Measurements from ENCODE around the gene YY1.

DNA sequence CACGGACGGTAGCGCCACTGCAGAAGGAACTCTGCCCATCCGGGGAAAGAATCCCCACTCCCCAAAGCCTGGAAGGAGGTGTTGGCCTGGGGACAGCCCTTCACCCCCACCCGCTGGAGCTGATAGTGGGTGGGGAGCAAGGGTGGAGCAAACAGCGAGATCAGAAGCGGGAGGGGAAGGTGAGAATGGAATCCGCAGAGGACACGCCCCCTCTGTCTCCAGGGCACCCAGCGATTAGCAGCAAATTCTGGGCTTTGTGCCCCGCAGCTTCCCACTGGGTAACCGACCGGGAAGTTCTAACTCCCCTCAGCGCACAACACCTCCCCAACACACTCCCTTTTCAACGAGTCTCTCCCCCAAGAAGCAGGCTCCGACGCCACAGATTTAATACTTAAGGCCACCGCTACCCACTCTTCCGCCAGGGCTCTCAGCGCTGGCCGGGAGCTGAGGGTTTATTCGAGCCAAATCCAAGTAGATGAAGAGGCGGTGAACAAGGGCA, 65.9 kb downstream of the YY1 start:
- TF ChIP-seq, protein P1, sequence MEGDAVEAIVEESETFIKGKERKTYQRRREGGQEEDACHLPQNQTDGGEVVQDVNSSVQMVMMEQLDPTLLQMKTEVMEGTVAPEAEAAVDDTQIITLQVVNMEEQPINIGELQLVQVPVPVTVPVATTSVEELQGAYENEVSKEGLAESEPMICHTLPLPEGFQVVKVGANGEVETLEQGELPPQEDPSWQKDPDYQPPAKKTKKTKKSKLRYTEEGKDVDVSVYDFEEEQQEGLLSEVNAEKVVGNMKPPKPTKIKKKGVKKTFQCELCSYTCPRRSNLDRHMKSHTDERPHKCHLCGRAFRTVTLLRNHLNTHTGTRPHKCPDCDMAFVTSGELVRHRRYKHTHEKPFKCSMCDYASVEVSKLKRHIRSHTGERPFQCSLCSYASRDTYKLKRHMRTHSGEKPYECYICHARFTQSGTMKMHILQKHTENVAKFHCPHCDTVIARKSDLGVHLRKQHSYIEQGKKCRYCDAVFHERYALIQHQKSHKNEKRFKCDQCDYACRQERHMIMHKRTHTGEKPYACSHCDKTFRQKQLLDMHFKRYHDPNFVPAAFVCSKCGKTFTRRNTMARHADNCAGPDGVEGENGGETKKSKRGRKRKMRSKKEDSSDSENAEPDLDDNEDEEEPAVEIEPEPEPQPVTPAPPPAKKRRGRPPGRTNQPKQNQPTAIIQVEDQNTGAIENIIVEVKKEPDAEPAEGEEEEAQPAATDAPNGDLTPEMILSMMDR (conservative IDR thresholded peaks at IDR 0.05; ENCODE audit: low read depth, low read length) = no peak
- TF ChIP-seq RAD21 (IDR thresholded peaks at IDR 0.05; ENCODE audit: low read length) = no peak
- TF ChIP-seq POLR2A (IDR thresholded peaks at IDR 0.05; ENCODE audit: low read depth, low read length) = no peak
- no peak for TF ChIP-seq SMC3 (IDR thresholded peaks at IDR 0.05; ENCODE audit: low read depth, low read length)
- TF ChIP-seq FOS (IDR thresholded peaks at IDR 0.05; ENCODE audit: low read depth, low read length) = no peak
- TF ChIP-seq NFE2L2 (IDR thresholded peaks at IDR 0.05; ENCODE audit: low read depth, low read length) = no peak
- no peak for TF ChIP-seq RFX5 (IDR thresholded peaks at IDR 0.05; ENCODE audit: low read depth, low read length)
- no peak for TF ChIP-seq MXI1 (IDR thresholded peaks at IDR 0.05; ENCODE audit: borderline replicate concordance, low read depth, low read length)
